ENCODE measurements around the gene KDM4B. TPM values are rescaled to one million over a fixed set of nuclear protein-coding genes. Genes with fewer than 3 reads are reported as not detected.

KDM4B gene
- total RNA-seq, 1 donor from 2014 or later = 39.0 TPM

- intact Hi-C loops (cut with DNase I) = no loop called here
- Histone ChIP-seq H3K36me3 (peaks cover 20% of the 10 kb centered on the region), H3K4me3 (no peak overlapping the region), H3K27me3 (no peaks in the 10 kb centered on the region), H3K9me3 (no peaks in the 10 kb centered on the region), H3K27ac (no peak overlapping the region), H3K4me1 (peaks cover 6% of the 10 kb centered on the region)
- DNase-seq = no peak
- no peak for TF ChIP-seq CTCF (IDR thresholded peaks at IDR 0.05)
- no peak for ATAC-seq
These were observed 101.4 kb downstream of the KDM4B start for GRCh38 chr19:5070331-5070730.

GRCh38 chr19:5070930-5071329 lies 102.0 kb downstream of the KDM4B start:
- Histone ChIP-seq H3K4me3 (no peak overlapping the region), H3K27me3 (no peaks in the 10 kb centered on the region), H3K27ac (no peak overlapping the region), H3K4me1 (peaks cover 6% of the 10 kb centered on the region), H3K9me3 (no peaks in the 10 kb centered on the region), H3K36me3 (peaks cover 18% of the 10 kb centered on the region)
- DNase-seq (no peak), ATAC-seq (no peak)
- TF ChIP-seq CTCF (IDR thresholded peaks at IDR 0.05) = no peak
- intact Hi-C loops (cut with DNase I) = no loop called here

GRCh38 chr19:5071579-5071978 lies 102.7 kb downstream of the KDM4B start:
- peaks cover 6% of the 10 kb centered on the region for H3K4me1 ChIP-seq
- H3K27ac ChIP-seq = no peak overlapping the region
- H3K36me3 ChIP-seq = peaks cover 18% of the 10 kb centered on the region
- ATAC-seq (no peak), DNase-seq (no peak)
- H3K9me3 ChIP-seq = no peaks in the 10 kb centered on the region
- intact Hi-C loops (cut with DNase I) = no loop called here
- no peak overlapping the region for H3K4me3 ChIP-seq
- TF ChIP-seq CTCF (IDR thresholded peaks at IDR 0.05) = no peak
- H3K27me3 ChIP-seq = no peaks in the 10 kb centered on the region

- ATAC-seq (no peak), DNase-seq (no peak)
- Histone ChIP-seq H3K27me3 (no peaks in the 10 kb centered on the region), H3K27ac (no peak overlapping the region), H3K9me3 (no peaks in the 10 kb centered on the region), H3K4me3 (no peak overlapping the region), H3K36me3 (peaks cover 21% of the 10 kb centered on the region), H3K4me1 (peaks cover 6% of the 10 kb centered on the region)
- no peak for TF ChIP-seq CTCF (IDR thresholded peaks at IDR 0.05)
- intact Hi-C loops (cut with DNase I) = no loop called here
These were observed 103.2 kb downstream of the KDM4B start for GRCh38 chr19:5072115-5072514.

GRCh38 chr19:5073153-5073844 lies 104.4 kb downstream of the KDM4B start:
- Histone ChIP-seq H3K9me3 (no peaks in the 10 kb centered on the region), H3K36me3 (peaks cover 32% of the 10 kb centered on the region), H3K4me1 (peaks cover 6% of the 10 kb centered on the region), H3K27me3 (no peaks in the 10 kb centered on the region), H3K4me3 (no peak overlapping the region), H3K27ac (no peak overlapping the region)
- intact Hi-C loops (cut with DNase I) = no loop called here
- no peak for DNase-seq
- no peak for TF ChIP-seq CTCF (IDR thresholded peaks at IDR 0.05)
- no peak for ATAC-seq

GRCh38 chr19:5074407-5074806 lies 105.5 kb downstream of the KDM4B start:
- peaks cover 44% of the 10 kb centered on the region for H3K36me3 ChIP-seq
- no peak overlapping the region for H3K27ac ChIP-seq
- no peak overlapping the region for H3K4me3 ChIP-seq
- intact Hi-C loops (cut with DNase I) = no loop called here
- no peak for TF ChIP-seq CTCF (IDR thresholded peaks at IDR 0.05)
- no peaks in the 10 kb centered on the region for H3K27me3 ChIP-seq
- H3K9me3 ChIP-seq = no peaks in the 10 kb centered on the region
- no peak for ATAC-seq
- peaks cover 6% of the 10 kb centered on the region for H3K4me1 ChIP-seq
- no peak for DNase-seq

Measured in upper lobe of right lung (tissue), 1 donor.